A673 (cell line): Measurements from ENCODE around the gene ARHGAP8. TPM values are rescaled to one million over a fixed set of nuclear protein-coding genes. Genes with fewer than 3 reads are reported as not detected.

Source experiments
- BruUV-seq: library from RNA; stranded (reverse); fragments of 400-500 nt; replicated peaks from 2 replicates; lab custom pipeline; 2021; lab: Mats Ljungman, UMichigan
- CTCF ChIA-PET: fragments of 300-600 bp; sonication (Branson Sonifier 250); formaldehyde crosslinking; loops from one replicate; lab custom pipeline; 2022; ENCODE audit warnings: antibody characterized with exemption; lab: Charles Lee
- POLR2A ChIA-PET: fragments of 300-600 bp; sonication (Branson Sonifier 250); formaldehyde crosslinking; loops from one replicate; lab custom pipeline; 2022; ENCODE audit warnings: antibody characterized with exemption; ENCODE audit not compliant: low non-redundant PET; lab: Charles Lee
- DNase-seq: peaks from one replicate; pipeline ENCODE4 v3.0.0-alpha.2; 2015; ENCODE audit warnings: low spot score
- H3K27ac ChIP-seq: fragments of 200-600 bp; sonication (generic); 2 replicates; pipeline ENCODE4 v1.5.1; 2016; ENCODE audit warnings: mixed run types, low read depth, mild to moderate bottlenecking, mixed read lengths, antibody characterized with exemption, low read length; ENCODE audit not compliant: poor library complexity, severe bottlenecking
- H3K27me3 ChIP-seq: fragments of 200-600 bp; sonication (generic); replicated peaks from 2 replicates; pipeline ENCODE4 v1.6.1; 2017; ENCODE audit warnings: mixed run types, low read depth, mild to moderate bottlenecking, mixed read lengths, antibody characterized with exemption, low read length; ENCODE audit not compliant: insufficient read depth, poor library complexity
- H3K36me3 ChIP-seq: fragments of 200-600 bp; sonication (generic); 2 replicates; pipeline ENCODE4 v1.6.1; 2016; ENCODE audit warnings: mixed run types, mild to moderate bottlenecking, mixed read lengths, antibody characterized with exemption, low read length; ENCODE audit not compliant: insufficient read depth, poor library complexity, severe bottlenecking
- H3K4me1 ChIP-seq: fragments of 200-600 bp; sonication (generic); 2 replicates; pipeline ENCODE4 v1.6.1; 2017; ENCODE audit warnings: mixed run types, mild to moderate bottlenecking, mixed read lengths, antibody characterized with exemption, low read length; ENCODE audit not compliant: insufficient read depth, poor library complexity, severe bottlenecking
- H3K4me3 ChIP-seq: fragments of 200-600 bp; sonication (generic); 2 replicates; pipeline ENCODE4 v1.5.1; 2016; ENCODE audit warnings: low read depth, mixed run types, mild to moderate bottlenecking, mixed read lengths, low read length; ENCODE audit not compliant: poor library complexity, severe bottlenecking
- H3K9me3 ChIP-seq: fragments of 200-600 bp; sonication (generic); 2 replicates; pipeline ENCODE4 v1.6.1; 2016; ENCODE audit warnings: mixed run types, low read depth, mild to moderate bottlenecking, mixed read lengths, antibody characterized with exemption, low read length; ENCODE audit not compliant: poor library complexity, severe bottlenecking
- CTCF ChIP-seq: fragments of 300-800, 200-600 bp; sonication (generic); conservative IDR thresholded peaks from 2 replicates; pipeline ENCODE4 v1.5.1; 2017; ENCODE audit warnings: low read depth, mild to moderate bottlenecking, antibody characterized with exemption, low read length, moderate library complexity, mixed read lengths
- EZH2 ChIP-seq: fragments of 200-600 bp; sonication (generic); IDR thresholded peaks from 2 replicates; pipeline ENCODE4 v1.6.1; 2017; ENCODE audit warnings: borderline replicate concordance, low read depth, mild to moderate bottlenecking, mixed read lengths, antibody characterized with exemption, low read length; ENCODE audit not compliant: poor library complexity, severe bottlenecking
- intact Hi-C: fragments of 100-400 bp; cut with micrococcal nuclease; formaldehyde crosslinking; loops from one replicate; pipeline ENCODE4 v1.10.0; 2022; ENCODE audit not compliant: unreplicated experiment
- total RNA-seq: library from RNA; stranded (reverse); gene quantifications from 2 replicates; pipeline ENCODE4 v1.2.3, GENCODE V29; 2021

ARHGAP8 gene
- total RNA-seq, 1 experiment from 2014 or later: not detected

DNA sequence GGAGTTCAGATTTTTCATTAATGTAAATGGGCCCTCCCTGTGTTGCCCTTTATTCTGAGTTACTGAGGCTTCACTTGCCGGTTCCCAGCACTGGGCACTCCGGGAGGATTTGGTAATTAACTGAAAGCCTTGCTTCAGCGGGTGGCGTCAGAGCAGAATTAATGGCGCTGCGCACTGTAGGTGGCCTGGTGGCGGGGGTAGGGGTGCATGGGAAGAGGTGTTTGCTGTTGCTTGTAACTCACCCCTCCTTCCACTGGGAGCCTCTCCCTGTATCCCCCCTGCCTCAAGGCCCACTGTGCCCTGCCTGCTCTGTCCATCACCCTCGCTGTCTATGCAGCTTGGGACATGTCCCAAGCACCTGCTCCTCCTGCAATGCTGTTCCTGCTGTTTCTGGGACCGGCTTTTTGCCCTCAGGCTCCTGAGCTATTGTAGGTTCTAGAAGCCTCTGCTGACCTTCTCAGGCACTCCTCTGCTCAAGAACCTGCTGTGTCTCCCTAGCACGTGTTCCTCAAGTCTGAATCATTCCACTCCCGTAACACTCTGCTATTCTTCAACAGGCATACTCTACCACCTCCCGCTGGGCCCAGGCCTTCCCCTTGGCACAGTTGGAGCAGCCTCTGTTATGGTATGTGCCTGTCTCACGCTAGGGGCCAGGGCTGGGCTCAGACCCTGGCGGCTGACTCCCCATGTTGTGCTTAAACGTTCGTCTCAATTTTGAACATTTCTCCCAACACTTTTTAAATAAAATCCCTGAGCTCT, 24.4 kb downstream of the ARHGAP8 start:
- Histone ChIP-seq H3K4me3 (no peak overlapping the region), H3K27ac (no peak overlapping the region), H3K36me3 (no peaks in the 10 kb centered on the region), H3K9me3 (peaks cover 12% of the 10 kb centered on the region), H3K4me1 (peaks cover 9% of the 10 kb centered on the region), H3K27me3 (no peaks in the 10 kb centered on the region)
- DNase-seq: peak; percentile 49
- no peak for TF ChIP-seq CTCF
- no peak for TF ChIP-seq EZH2
- CTCF ChIA-PET: no interaction called here
- intact Hi-C loops: no loop called here
- BruUV-seq: no TSS peak
- POLR2A ChIA-PET: no interaction called here

- peaks cover 9% of the 10 kb centered on the region for H3K4me1 ChIP-seq
- ChIA-PET CTCF (interaction anchor here (0.6 to 0.7 kb wide), 2 partner anchors 82 to 310 kb away, joined by 5 to 6 read pairs; no protein-coding TSS in a partner anchor), POLR2A (no interaction called here)
- H3K27me3 ChIP-seq: no peaks in the 10 kb centered on the region
- intact Hi-C loops: no loop called here
- H3K4me3 ChIP-seq: no peak overlapping the region
- TF ChIP-seq CTCF: no peak
- TF ChIP-seq EZH2: no peak
- no peaks in the 10 kb centered on the region for H3K36me3 ChIP-seq
- H3K9me3 ChIP-seq: peaks cover 12% of the 10 kb centered on the region
- no peak overlapping the region for H3K27ac ChIP-seq
- no peak for DNase-seq
- no TSS peak for BruUV-seq
Measured at GRCh38 chr22:44777364-44777755, 25.0 kb downstream of the ARHGAP8 start.

- ChIA-PET POLR2A (no interaction called here), CTCF (no interaction called here)
- TF ChIP-seq CTCF: no peak
- TF ChIP-seq EZH2: no peak
- Histone ChIP-seq H3K9me3 (no peaks in the 10 kb centered on the region), H3K27me3 (no peaks in the 10 kb centered on the region), H3K27ac (no peak overlapping the region), H3K4me1 (peaks cover 9% of the 10 kb centered on the region), H3K36me3 (no peaks in the 10 kb centered on the region), H3K4me3 (no peak overlapping the region)
- BruUV-seq: no TSS peak
- intact Hi-C loops: no loop called here
- DNase-seq: no peak
Measured at GRCh38 chr22:44780876-44781449, 28.6 kb downstream of the ARHGAP8 start.
